Measurements from ENCODE around the gene MKRN2.

- TF ChIP-seq, protein P1, sequence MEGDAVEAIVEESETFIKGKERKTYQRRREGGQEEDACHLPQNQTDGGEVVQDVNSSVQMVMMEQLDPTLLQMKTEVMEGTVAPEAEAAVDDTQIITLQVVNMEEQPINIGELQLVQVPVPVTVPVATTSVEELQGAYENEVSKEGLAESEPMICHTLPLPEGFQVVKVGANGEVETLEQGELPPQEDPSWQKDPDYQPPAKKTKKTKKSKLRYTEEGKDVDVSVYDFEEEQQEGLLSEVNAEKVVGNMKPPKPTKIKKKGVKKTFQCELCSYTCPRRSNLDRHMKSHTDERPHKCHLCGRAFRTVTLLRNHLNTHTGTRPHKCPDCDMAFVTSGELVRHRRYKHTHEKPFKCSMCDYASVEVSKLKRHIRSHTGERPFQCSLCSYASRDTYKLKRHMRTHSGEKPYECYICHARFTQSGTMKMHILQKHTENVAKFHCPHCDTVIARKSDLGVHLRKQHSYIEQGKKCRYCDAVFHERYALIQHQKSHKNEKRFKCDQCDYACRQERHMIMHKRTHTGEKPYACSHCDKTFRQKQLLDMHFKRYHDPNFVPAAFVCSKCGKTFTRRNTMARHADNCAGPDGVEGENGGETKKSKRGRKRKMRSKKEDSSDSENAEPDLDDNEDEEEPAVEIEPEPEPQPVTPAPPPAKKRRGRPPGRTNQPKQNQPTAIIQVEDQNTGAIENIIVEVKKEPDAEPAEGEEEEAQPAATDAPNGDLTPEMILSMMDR (IDR thresholded peaks at IDR 0.05), result no peak
- TF ChIP-seq POLR2A (IDR thresholded peaks at IDR 0.05), result peak; percentile 92
These were observed at the start of gene MKRN2 for GRCh38 chr3:12556690-12557472.

Measured in testis (tissue), 2 donors.